ENCODE measurements around the gene LRP1-AS. TPM values are rescaled to one million over a fixed set of nuclear protein-coding genes. Genes with fewer than 3 reads are reported as not detected.
A peak's percentile ranks its signal among the peaks of the same experiment; 100 is the strongest.

The LRP1-AS gene
- total RNA-seq, 2 experiments from 2014 or later = not detected

DNA sequence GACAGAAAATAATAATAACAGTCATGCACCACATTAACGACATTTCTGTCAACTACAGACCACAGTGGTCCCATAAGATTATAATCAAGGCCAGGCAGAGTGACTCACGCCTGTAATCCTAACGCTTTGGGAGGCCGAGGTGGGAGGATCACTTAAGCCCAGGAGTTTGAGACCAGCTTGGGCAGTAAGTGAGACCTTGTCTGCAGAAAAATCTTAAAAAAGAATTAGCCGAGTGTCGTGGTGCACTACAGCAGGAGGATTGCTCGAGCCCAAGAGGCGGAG lies 49.9 kb downstream of the LRP1-AS start:
- Histone ChIP-seq H3K27ac (ENCODE audit: low read depth in 1 of 2, low read length in 2 of 2) (no peak overlapping the region), H3K9me3 (ENCODE audit: control insufficient read depth in 1 of 2, insufficient read depth in 1 of 2, low read length in 2 of 2) (no peaks in the 10 kb centered on the region), H3K4me3 (ENCODE audit: low read length) (no peak overlapping the region), H3K4me1 (ENCODE audit: insufficient read depth, low read length) (peaks cover 33% of the 10 kb centered on the region), H3K27me3 (ENCODE audit: control insufficient read depth in 1 of 2, insufficient read depth in 2 of 2, low read length in 2 of 2) (no peaks in the 10 kb centered on the region), H3K36me3 (ENCODE audit: insufficient read depth, low read length) (peaks cover 79% of the 10 kb centered on the region)
- POLR2A ChIA-PET = interaction anchor here (0.6 to 14.4 kb wide), 4 partner anchors 9 to 612 kb away, joined by 3 to 344 read pairs (median 12); partner anchors contain the start of genes NAB2 and STAT6
- DNase-seq (no peak), ATAC-seq (ENCODE audit: poor library complexity) (no peak)
- Mint-ChIP-seq H3K27ac (no peak overlapping the region), H3K27me3 (no peaks in the 10 kb centered on the region), H3K4me1 (ENCODE audit: low read depth) (peaks cover 49% of the 10 kb centered on the region), H3K4me3 (no peak overlapping the region), H3K36me3 (ENCODE audit: low read depth) (peaks cover 94% of the 10 kb centered on the region), H3K9me3 (no peaks in the 10 kb centered on the region)
- intact Hi-C loops (cut with DNase I, micrococcal nuclease) = no loop called here
- CTCF ChIA-PET = interaction anchor here (1.1 to 2.0 kb wide), 3 partner anchors 10 to 28 kb away, joined by 3 to 8 read pairs (median 4); no protein-coding TSS in a partner anchor
- TF ChIP-seq, protein P1, sequence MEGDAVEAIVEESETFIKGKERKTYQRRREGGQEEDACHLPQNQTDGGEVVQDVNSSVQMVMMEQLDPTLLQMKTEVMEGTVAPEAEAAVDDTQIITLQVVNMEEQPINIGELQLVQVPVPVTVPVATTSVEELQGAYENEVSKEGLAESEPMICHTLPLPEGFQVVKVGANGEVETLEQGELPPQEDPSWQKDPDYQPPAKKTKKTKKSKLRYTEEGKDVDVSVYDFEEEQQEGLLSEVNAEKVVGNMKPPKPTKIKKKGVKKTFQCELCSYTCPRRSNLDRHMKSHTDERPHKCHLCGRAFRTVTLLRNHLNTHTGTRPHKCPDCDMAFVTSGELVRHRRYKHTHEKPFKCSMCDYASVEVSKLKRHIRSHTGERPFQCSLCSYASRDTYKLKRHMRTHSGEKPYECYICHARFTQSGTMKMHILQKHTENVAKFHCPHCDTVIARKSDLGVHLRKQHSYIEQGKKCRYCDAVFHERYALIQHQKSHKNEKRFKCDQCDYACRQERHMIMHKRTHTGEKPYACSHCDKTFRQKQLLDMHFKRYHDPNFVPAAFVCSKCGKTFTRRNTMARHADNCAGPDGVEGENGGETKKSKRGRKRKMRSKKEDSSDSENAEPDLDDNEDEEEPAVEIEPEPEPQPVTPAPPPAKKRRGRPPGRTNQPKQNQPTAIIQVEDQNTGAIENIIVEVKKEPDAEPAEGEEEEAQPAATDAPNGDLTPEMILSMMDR (IDR thresholded peaks at IDR 0.05) = no peak

DNA sequence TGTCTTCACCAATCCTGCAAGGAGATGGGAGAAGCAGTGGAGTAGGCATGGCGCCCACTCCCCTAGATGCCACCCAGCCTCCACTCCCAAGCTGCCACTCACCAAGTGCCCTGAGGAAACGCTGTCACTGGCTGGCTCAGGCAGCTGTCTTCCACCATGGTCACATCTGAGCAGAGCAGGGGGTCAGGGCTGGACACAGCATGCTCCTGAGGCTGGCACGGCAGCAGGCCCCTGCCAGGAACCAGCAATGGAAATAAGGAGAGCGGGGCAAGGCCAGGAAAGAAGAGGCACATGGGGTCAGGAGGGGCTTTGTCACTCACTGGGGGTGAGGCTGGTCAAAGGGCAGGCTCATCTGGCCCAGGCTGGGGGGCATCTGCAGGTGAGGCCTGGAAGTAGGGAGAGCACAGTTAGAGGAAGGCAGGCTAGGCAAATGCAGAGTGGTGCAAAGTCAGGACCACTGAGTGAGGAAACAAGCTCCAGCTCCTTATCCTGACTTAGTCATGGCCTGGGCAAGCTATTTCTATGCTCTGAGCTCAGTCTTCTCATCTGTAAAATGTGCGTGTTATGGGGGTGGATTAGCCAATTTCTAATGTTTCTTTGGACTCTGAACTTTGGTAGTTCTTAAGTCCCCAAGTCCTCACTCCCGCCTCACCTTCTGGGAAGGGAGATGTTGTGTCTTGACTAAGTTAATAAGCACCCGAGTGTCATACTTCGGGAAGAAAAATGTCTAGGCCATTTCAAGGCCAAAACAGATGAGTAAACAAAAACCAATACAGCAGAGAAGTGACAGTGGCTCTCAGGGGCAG lies 50.5 kb downstream of the LRP1-AS start:
- DNase-seq = no peak
- Mint-ChIP-seq H3K9me3 (no peaks in the 10 kb centered on the region), H3K27me3 (no peaks in the 10 kb centered on the region), H3K4me1 (ENCODE audit: low read depth) (peaks cover 49% of the 10 kb centered on the region), H3K36me3 (ENCODE audit: low read depth) (peaks cover 93% of the 10 kb centered on the region), H3K27ac (peak overlapping the region; percentile 44), H3K4me3 (no peak overlapping the region)
- no peak for ATAC-seq (ENCODE audit: poor library complexity)
- intact Hi-C loops (cut with DNase I, micrococcal nuclease) = no loop called here
- Histone ChIP-seq H3K27ac (ENCODE audit: low read depth in 1 of 2, low read length in 2 of 2) (no peak overlapping the region), H3K4me1 (ENCODE audit: insufficient read depth, low read length) (peaks cover 33% of the 10 kb centered on the region), H3K9me3 (ENCODE audit: control insufficient read depth in 1 of 2, insufficient read depth in 1 of 2, low read length in 2 of 2) (no peaks in the 10 kb centered on the region), H3K36me3 (ENCODE audit: insufficient read depth, low read length) (peaks cover 79% of the 10 kb centered on the region), H3K4me3 (ENCODE audit: low read length) (no peak overlapping the region), H3K27me3 (ENCODE audit: control insufficient read depth in 1 of 2, insufficient read depth in 2 of 2, low read length in 2 of 2) (no peaks in the 10 kb centered on the region)
- ChIA-PET CTCF (interaction anchor here (1.0 to 1.7 kb wide), 2 partner anchors 10 to 28 kb away, joined by 3 to 4 read pairs; no protein-coding TSS in a partner anchor), POLR2A (interaction anchor here (3.2 to 14.4 kb wide), 3 partner anchors 8 to 27 kb away, joined by 15 to 344 read pairs (median 20); partner anchors contain the start of genes NAB2 and STAT6)
- TF ChIP-seq, protein P1 (IDR thresholded peaks at IDR 0.05) = no peak

DNA sequence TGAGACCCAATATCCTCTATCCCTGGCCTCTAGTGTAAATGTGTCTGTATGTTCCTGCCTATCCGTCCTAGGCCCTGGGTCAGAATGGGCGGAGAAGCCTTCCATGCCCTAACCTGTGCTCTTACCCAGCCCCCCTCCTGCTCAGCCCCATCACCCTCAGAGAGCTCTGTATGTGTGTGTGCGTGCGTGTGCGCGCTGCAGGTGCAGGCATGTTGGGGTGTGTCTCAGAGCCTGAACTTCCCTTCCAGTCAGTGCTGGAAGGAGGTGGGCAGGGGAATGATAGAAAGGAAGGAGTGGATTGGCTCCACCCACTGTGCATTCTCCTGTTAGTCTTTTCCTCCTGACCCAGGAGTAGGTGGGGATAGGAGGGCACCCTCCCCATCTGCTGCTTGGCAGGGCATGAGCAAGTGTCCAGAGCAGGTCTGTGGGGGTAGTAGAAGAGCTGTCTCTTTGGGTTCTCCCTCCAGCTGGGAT lies 51.3 kb downstream of the LRP1-AS start:
- DNase-seq (no peak), ATAC-seq (ENCODE audit: poor library complexity) (no peak)
- peaks cover 39% of the 10 kb centered on the region for H3K4me1 ChIP-seq (ENCODE audit: insufficient read depth, low read length)
- intact Hi-C loops (cut with DNase I, micrococcal nuclease) = no loop called here
- POLR2A ChIA-PET = interaction anchor here (3.2 to 14.4 kb wide), 2 partner anchors 12 to 27 kb away, joined by 15 to 344 read pairs; partner anchors contain the start of gene STAT6
- H3K27me3 Mint-ChIP-seq = no peaks in the 10 kb centered on the region
- peak overlapping the region; percentile 98 for H3K27ac Mint-ChIP-seq
- no peak overlapping the region for H3K4me3 ChIP-seq (ENCODE audit: low read length)
- H3K9me3 Mint-ChIP-seq = no peaks in the 10 kb centered on the region
- H3K27me3 ChIP-seq (ENCODE audit: control insufficient read depth in 1 of 2, insufficient read depth in 2 of 2, low read length in 2 of 2) = no peaks in the 10 kb centered on the region
- H3K36me3 ChIP-seq (ENCODE audit: insufficient read depth, low read length) = peaks cover 84% of the 10 kb centered on the region
- TF ChIP-seq, protein P1 (IDR thresholded peaks at IDR 0.05) = no peak
- H3K4me3 Mint-ChIP-seq = peak overlapping the region; percentile 7
- H3K4me1 Mint-ChIP-seq (ENCODE audit: low read depth) = peaks cover 50% of the 10 kb centered on the region
- CTCF ChIA-PET = interaction anchor here (1.0 to 7.6 kb wide), 4 partner anchors 11 to 28 kb away, joined by 3 to 47 read pairs (median 5); partner anchors contain the start of gene STAT6
- no peaks in the 10 kb centered on the region for H3K9me3 ChIP-seq (ENCODE audit: control insufficient read depth in 1 of 2, insufficient read depth in 1 of 2, low read length in 2 of 2)
- H3K36me3 Mint-ChIP-seq (ENCODE audit: low read depth) = peaks cover 96% of the 10 kb centered on the region
- no peak overlapping the region for H3K27ac ChIP-seq (ENCODE audit: low read depth in 1 of 2, low read length in 2 of 2)
